ENCODE measurements around the gene TEX54.
"Not testable (repeated sequence)": the region's sequence is repeated elsewhere in the genome, so short reads cannot be mapped to it uniquely, and the experiment has no call there.

TEX54 gene

GRCh38 chr11:62832336-62833234 is at the start of gene TEX54:
Gene TEX54, minus strand, starts transcription at chr11:62832841.
- peak; percentile 32 for DNase-seq (ENCODE audit: low spot score)

- DNase-seq (ENCODE audit: low spot score): no peak
Measured at GRCh38 chr11:62882431-62882749, 49.7 kb upstream of the TEX54 start.

- peak; percentile 95 for DNase-seq (ENCODE audit: low spot score)
Measured at GRCh38 chr11:62881579-62882430, 49.2 kb upstream of the TEX54 start.

GRCh38 chr11:62880803-62881578 is 48.4 kb upstream of the TEX54 start, which contains the start of gene SLC3A2:
Gene SLC3A2, plus strand, starts transcription at chr11:62880896. Its CDS starts 128 bp downstream, at chr11:62881024.
- DNase-seq (ENCODE audit: low spot score): peak; percentile 92

GRCh38 chr11:62880231-62880802 is 47.7 kb upstream of the TEX54 start:
- DNase-seq (ENCODE audit: low spot score): peak; percentile 89

- DNase-seq (ENCODE audit: low spot score): no peak
Measured at GRCh38 chr11:62879235-62879978, 46.8 kb upstream of the TEX54 start.

- no peak for DNase-seq (ENCODE audit: low spot score)
Measured at GRCh38 chr11:62876712-62877111, 44.1 kb upstream of the TEX54 start.

GRCh38 chr11:62875698-62876478 is 43.2 kb upstream of the TEX54 start:
- no peak for DNase-seq (ENCODE audit: low spot score)

GRCh38 chr11:62874851-62875250 is 42.2 kb upstream of the TEX54 start:
- no peak for DNase-seq (ENCODE audit: low spot score)

GRCh38 chr11:62865635-62866034 is 33.0 kb upstream of the TEX54 start:
- no peak for DNase-seq (ENCODE audit: low spot score)

- DNase-seq (ENCODE audit: low spot score): no peak
Measured at GRCh38 chr11:62863687-62864335, 31.2 kb upstream of the TEX54 start.

- not testable (repeated sequence) for DNase-seq (ENCODE audit: low spot score)
Measured at GRCh38 chr11:62861564-62862192, 29.0 kb upstream of the TEX54 start.

- no peak for DNase-seq (ENCODE audit: low spot score)
Measured at GRCh38 chr11:62860835-62861563, 28.4 kb upstream of the TEX54 start.

GRCh38 chr11:62859281-62859703 is 26.7 kb upstream of the TEX54 start:
- DNase-seq (ENCODE audit: low spot score): not testable (repeated sequence)

- DNase-seq (ENCODE audit: low spot score): no peak
Measured at GRCh38 chr11:62858201-62858600, 25.6 kb upstream of the TEX54 start.

- DNase-seq (ENCODE audit: low spot score): no peak
Measured at GRCh38 chr11:62857541-62857982, 24.9 kb upstream of the TEX54 start.

- no peak for DNase-seq (ENCODE audit: low spot score)
Measured at GRCh38 chr11:62856333-62856895, 23.8 kb upstream of the TEX54 start.
